RCC 7860 (cell line): ENCODE results near the gene ROBO1.
"Not testable (repeated sequence)": the region's sequence is repeated elsewhere in the genome, so short reads cannot be mapped to it uniquely, and the experiment has no call there.

Source experiments
- DNase-seq: peaks from one replicate; pipeline ENCODE4 v3.0.0-alpha.2; 2015; ENCODE audit warnings: low spot score
- FAIRE-seq: peaks from 2 replicates; lab custom pipeline; 2012; peaks lifted over from hg19 to GRCh38; lab: Jason Lieb, UNC

Gene ROBO1

GRCh38 chr3:79326642-79327041 is 441.2 kb downstream of the ROBO1 start:
- DNase-seq = no peak
- FAIRE-seq = no peak

- not testable (repeated sequence) for DNase-seq, FAIRE-seq
Observed at GRCh38 chr3:79325833-79326383, 441.9 kb downstream of the ROBO1 start.

GRCh38 chr3:79317551-79318518 is 450.0 kb downstream of the ROBO1 start:
- DNase-seq (no peak), FAIRE-seq (no peak)

- no peak for DNase-seq
Observed at GRCh38 chr3:79314962-79315361, 452.8 kb downstream of the ROBO1 start.

GRCh38 chr3:79314544-79314943 is 453.3 kb downstream of the ROBO1 start:
- DNase-seq (no peak), FAIRE-seq (no peak)

More at GRCh38 chr3:79314962-79315361, 452.8 kb downstream of the ROBO1 start:
- FAIRE-seq = no peak

GRCh38 chr3:79310016-79310415 is 457.8 kb downstream of the ROBO1 start:
- no peak for FAIRE-seq
- DNase-seq = no peak

GRCh38 chr3:79306934-79307570 is 460.7 kb downstream of the ROBO1 start:
- FAIRE-seq (no peak), DNase-seq (no peak)

- DNase-seq, FAIRE-seq: not testable (repeated sequence)
Observed at GRCh38 chr3:79299949-79300635, 467.7 kb downstream of the ROBO1 start.

GRCh38 chr3:79297245-79297960 is 470.4 kb downstream of the ROBO1 start:
- no peak for DNase-seq

GRCh38 chr3:79286882-79287281 is 480.9 kb downstream of the ROBO1 start:
- FAIRE-seq = no peak

More at GRCh38 chr3:79297245-79297960, 470.4 kb downstream of the ROBO1 start:
- no peak for FAIRE-seq

GRCh38 chr3:79285871-79286270 is 481.9 kb downstream of the ROBO1 start:
- no peak for FAIRE-seq

More at GRCh38 chr3:79286882-79287281, 480.9 kb downstream of the ROBO1 start:
- DNase-seq = no peak

GRCh38 chr3:79285380-79285779 is 482.4 kb downstream of the ROBO1 start:
- DNase-seq = no peak
- no peak for FAIRE-seq

More at GRCh38 chr3:79285871-79286270, 481.9 kb downstream of the ROBO1 start:
- DNase-seq = no peak

- FAIRE-seq (no peak), DNase-seq (no peak)
Observed at GRCh38 chr3:79284781-79285180, 483.0 kb downstream of the ROBO1 start.

- no peak for DNase-seq
Observed at GRCh38 chr3:79278681-79279080, 489.1 kb downstream of the ROBO1 start.

GRCh38 chr3:79268422-79268821 is 499.4 kb downstream of the ROBO1 start:
- FAIRE-seq = no peak

More at GRCh38 chr3:79278681-79279080, 489.1 kb downstream of the ROBO1 start:
- no peak for FAIRE-seq

GRCh38 chr3:79264892-79265291 is 502.9 kb downstream of the ROBO1 start:
- DNase-seq (no peak), FAIRE-seq (no peak)

More at GRCh38 chr3:79268422-79268821, 499.4 kb downstream of the ROBO1 start:
- no peak for DNase-seq

- DNase-seq (no peak), FAIRE-seq (no peak)
Observed at GRCh38 chr3:79263423-79263822, 504.4 kb downstream of the ROBO1 start.

- FAIRE-seq (no peak), DNase-seq (no peak)
Observed at GRCh38 chr3:79258479-79258878, 509.3 kb downstream of the ROBO1 start.

- FAIRE-seq (no peak), DNase-seq (no peak)
Observed at GRCh38 chr3:79257791-79258190, 510.0 kb downstream of the ROBO1 start.

- DNase-seq (no peak), FAIRE-seq (no peak)
Observed at GRCh38 chr3:79255702-79256101, 512.1 kb downstream of the ROBO1 start.
